Calu3 (cell line): ENCODE data around the gene RNF135. TPM values are rescaled to one million over a fixed set of nuclear protein-coding genes. Genes with fewer than 3 reads are reported as not detected.
"Not testable (repeated sequence)": the region's sequence is repeated elsewhere in the genome, so short reads cannot be mapped to it uniquely, and the experiment has no call there.

Experiments used
- BruUV-seq: library from RNA; stranded (reverse); fragments of 400-500 nt; replicated peaks from 2 replicates; lab custom pipeline; 2021; lab: Mats Ljungman, UMichigan
- CTCF ChIA-PET: fragments of 300-600 bp; sonication (Branson Sonifier 250); formaldehyde crosslinking; loops from one replicate; lab custom pipeline; 2022; ENCODE audit warnings: antibody characterized with exemption; lab: Charles Lee
- DNase-seq: peaks from one replicate; pipeline ENCODE4 v3.0.0; 2022
- H3K27ac Mint-ChIP-seq: one replicate; pipeline ENCODE4 v1.8.0; 2022; ENCODE audit warnings: mixed read lengths; ENCODE audit not compliant: unreplicated experiment
- H3K27me3 Mint-ChIP-seq: one replicate; pipeline ENCODE4 v1.8.0; 2022; ENCODE audit warnings: mixed read lengths; ENCODE audit not compliant: unreplicated experiment
- H3K36me3 Mint-ChIP-seq: one replicate; pipeline ENCODE4 v1.8.0; 2022; ENCODE audit warnings: mild to moderate bottlenecking, moderate library complexity, mixed read lengths; ENCODE audit not compliant: insufficient read depth, unreplicated experiment
- H3K4me1 Mint-ChIP-seq: one replicate; pipeline ENCODE4 v1.8.0; 2022; ENCODE audit warnings: mild to moderate bottlenecking, low read depth, mixed read lengths; ENCODE audit not compliant: unreplicated experiment
- H3K4me3 Mint-ChIP-seq: one replicate; pipeline ENCODE4 v1.8.0; 2022; ENCODE audit warnings: mild to moderate bottlenecking, low read depth, moderate library complexity, mixed read lengths; ENCODE audit not compliant: unreplicated experiment
- H3K9me3 Mint-ChIP-seq: one replicate; pipeline ENCODE4 v1.8.0; 2022; ENCODE audit warnings: low read depth, mixed read lengths; ENCODE audit not compliant: unreplicated experiment
- intact Hi-C: fragments of 100-400 bp; cut with micrococcal nuclease; formaldehyde crosslinking; loops from one replicate; pipeline ENCODE4 v1.10.0; 2022; ENCODE audit not compliant: unreplicated experiment
- total RNA-seq: library from RNA; stranded (reverse); gene quantifications from 2 replicates; pipeline ENCODE4 v1.2.3, GENCODE V29; 2022
- TF ChIP-seq, protein P1 (sequence below): fragments of 200-600 bp; IDR thresholded peaks from one replicate; pipeline ENCODE4 v1.8.0; 2022; ENCODE audit warnings: antibody characterized with exemption; ENCODE audit not compliant: unreplicated experiment

Gene RNF135
- total RNA-seq, 1 experiment from 2014 or later, result 7.5 TPM

DNA sequence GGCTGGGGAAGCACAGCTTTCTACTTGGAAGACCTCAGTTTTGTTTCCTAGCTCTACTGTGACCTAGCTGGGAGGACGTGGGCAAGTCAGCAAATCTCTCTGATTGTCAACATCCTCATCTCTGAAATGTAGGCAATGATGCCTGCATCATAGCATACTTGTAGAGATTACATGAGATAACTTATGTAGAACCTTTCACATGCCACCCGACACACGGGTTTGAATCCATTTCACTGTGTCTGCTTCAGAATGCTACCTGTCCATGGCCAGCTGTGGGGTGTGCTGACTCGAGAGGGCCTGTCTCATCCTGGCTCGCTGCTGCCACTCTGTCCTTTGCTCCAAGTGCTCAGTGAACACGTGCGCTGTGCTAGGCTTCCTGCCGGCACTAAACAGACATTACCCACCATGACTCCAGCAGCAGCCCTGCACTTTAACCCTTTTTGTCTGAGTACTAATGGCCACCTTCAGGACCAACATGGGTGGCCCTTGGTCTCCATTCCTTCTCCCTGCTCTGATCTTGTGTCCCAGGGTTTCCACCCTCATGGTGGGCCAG lies 41.7 kb upstream of the RNF135 start:
- intact Hi-C loops, result no loop called here
- Mint-ChIP-seq H3K4me1 (no peaks in the 10 kb centered on the region), H3K27ac (no peak overlapping the region), H3K36me3 (no peaks in the 10 kb centered on the region), H3K4me3 (no peak overlapping the region), H3K27me3 (peaks cover 38% of the 10 kb centered on the region), H3K9me3 (no peaks in the 10 kb centered on the region)
- no peak for DNase-seq
- CTCF ChIA-PET, result no interaction called here
- TF ChIP-seq, protein P1, sequence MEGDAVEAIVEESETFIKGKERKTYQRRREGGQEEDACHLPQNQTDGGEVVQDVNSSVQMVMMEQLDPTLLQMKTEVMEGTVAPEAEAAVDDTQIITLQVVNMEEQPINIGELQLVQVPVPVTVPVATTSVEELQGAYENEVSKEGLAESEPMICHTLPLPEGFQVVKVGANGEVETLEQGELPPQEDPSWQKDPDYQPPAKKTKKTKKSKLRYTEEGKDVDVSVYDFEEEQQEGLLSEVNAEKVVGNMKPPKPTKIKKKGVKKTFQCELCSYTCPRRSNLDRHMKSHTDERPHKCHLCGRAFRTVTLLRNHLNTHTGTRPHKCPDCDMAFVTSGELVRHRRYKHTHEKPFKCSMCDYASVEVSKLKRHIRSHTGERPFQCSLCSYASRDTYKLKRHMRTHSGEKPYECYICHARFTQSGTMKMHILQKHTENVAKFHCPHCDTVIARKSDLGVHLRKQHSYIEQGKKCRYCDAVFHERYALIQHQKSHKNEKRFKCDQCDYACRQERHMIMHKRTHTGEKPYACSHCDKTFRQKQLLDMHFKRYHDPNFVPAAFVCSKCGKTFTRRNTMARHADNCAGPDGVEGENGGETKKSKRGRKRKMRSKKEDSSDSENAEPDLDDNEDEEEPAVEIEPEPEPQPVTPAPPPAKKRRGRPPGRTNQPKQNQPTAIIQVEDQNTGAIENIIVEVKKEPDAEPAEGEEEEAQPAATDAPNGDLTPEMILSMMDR, result no peak
- no TSS peak for BruUV-seq

DNA sequence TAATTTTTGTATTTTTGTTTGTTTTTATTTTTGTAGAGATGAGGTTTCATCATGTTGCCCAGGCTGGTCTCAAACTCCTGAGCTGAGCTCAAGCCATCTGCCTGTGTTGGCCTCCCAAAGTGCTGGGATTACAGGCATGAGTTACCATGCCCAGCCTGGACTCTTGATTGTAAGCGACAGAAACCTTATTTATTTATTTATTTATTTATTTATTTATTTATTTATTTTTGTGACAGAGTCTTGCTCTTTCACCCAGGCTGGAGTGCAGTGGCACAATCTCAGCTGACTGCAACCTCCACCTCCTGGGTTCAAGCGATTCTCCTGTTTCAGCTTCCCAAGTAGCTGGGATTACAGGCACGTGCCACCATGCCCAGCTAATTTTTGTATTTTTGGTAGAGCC lies 41.0 kb upstream of the RNF135 start:
- H3K4me1 Mint-ChIP-seq, H3K4me3 Mint-ChIP-seq, H3K36me3 Mint-ChIP-seq, intact Hi-C loops, H3K9me3 Mint-ChIP-seq, H3K27ac Mint-ChIP-seq, DNase-seq, BruUV-seq, CTCF ChIA-PET: not testable (repeated sequence)
- H3K27me3 Mint-ChIP-seq, result peaks cover 43% of the 10 kb centered on the region

DNA sequence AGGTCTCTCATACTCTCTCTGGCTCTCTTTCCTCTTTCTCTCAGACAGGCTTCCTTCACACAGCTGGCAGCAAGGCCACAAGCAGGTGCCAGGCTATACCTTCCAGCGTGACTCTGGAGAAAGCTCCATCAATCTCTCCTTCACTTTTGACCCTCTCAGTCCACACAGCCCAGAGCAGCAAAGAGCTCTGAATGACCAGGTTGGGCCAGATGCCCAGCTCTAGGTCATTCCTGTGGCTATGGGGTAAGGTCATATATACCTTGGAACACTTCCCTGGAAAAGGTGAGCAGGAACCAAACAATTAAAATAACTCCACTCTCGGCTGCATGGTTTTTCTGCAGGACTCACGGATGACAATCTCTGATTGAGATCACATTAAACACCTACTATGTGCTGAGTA lies 40.3 kb upstream of the RNF135 start:
- intact Hi-C loops, result no loop called here
- no peaks in the 10 kb centered on the region for H3K36me3 Mint-ChIP-seq
- DNase-seq, result no peak
- H3K27ac Mint-ChIP-seq, result no peak overlapping the region
- H3K4me1 Mint-ChIP-seq, result no peaks in the 10 kb centered on the region
- no peak overlapping the region for H3K4me3 Mint-ChIP-seq
- BruUV-seq, result no TSS peak
- H3K27me3 Mint-ChIP-seq, result peaks cover 37% of the 10 kb centered on the region
- TF ChIP-seq, protein P1, result no peak
- no peaks in the 10 kb centered on the region for H3K9me3 Mint-ChIP-seq
- CTCF ChIA-PET, result no interaction called here

DNA sequence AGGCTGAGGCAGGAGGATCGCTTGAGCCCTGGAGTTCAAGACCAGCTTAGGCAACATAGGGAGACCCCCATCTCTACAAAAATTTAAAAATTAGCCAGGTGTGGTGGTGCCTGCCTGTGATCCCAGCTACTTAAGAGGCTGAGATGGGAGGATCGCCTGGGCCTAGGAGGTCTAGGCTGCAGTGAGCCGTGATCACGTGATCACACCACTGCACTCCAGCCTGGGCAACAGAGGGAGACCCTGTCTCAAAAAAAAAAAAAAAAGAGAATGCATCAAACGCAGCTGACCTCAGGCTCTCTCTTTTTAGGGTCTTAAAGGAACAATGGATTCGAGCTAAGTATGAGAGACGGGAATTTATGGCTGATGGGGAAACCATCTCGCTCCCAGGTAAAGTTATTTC lies 39.3 kb upstream of the RNF135 start:
- H3K4me3 Mint-ChIP-seq, H3K27ac Mint-ChIP-seq, intact Hi-C loops, CTCF ChIA-PET, H3K36me3 Mint-ChIP-seq, BruUV-seq, H3K9me3 Mint-ChIP-seq, DNase-seq, H3K4me1 Mint-ChIP-seq: not testable (repeated sequence)
- peaks cover 36% of the 10 kb centered on the region for H3K27me3 Mint-ChIP-seq

DNA sequence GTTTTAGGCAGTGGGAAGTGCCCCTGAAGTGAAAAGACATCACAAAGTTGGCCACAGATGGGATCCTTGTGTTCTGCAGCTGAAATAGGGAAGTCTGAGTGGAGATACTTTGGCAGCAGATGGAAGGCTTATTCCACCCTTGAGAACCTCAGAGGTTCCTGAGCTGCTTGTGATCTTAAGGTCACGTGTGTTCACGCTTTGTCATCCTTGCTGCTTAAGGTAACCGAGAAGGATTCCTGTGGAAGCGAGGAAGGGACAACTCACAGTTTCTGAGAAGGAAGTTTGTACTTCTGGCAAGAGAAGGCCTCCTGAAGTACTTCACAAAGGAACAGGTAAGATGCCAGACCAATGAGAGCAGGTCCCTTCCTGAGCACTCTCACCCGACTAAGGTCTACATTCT lies 36.9 kb upstream of the RNF135 start:
- Mint-ChIP-seq H3K27ac (no peak overlapping the region), H3K27me3 (peaks cover 34% of the 10 kb centered on the region), H3K36me3 (no peaks in the 10 kb centered on the region), H3K9me3 (no peaks in the 10 kb centered on the region), H3K4me3 (no peak overlapping the region), H3K4me1 (no peaks in the 10 kb centered on the region)
- TF ChIP-seq, protein P1, result no peak
- no TSS peak for BruUV-seq
- intact Hi-C loops, result no loop called here
- no peak for DNase-seq
- CTCF ChIA-PET, result no interaction called here
